Natural killer cell (primary cell): ENCODE data around the gene UBASH3B. TPM values are rescaled to one million over a fixed set of nuclear protein-coding genes. Genes with fewer than 3 reads are reported as not detected.

ENCODE experiments used
- ATAC-seq, 3 donors: fragments of 150-1000 bp in 2 of 3; fragments of 200-7000 bp in 1 of 3; cut with Tn5 transposase; 1 replicate in 1 of 3; 2 replicates in 2 of 3; pipeline ENCODE4 v1.10.0; 2021; ENCODE audit warnings: mild to moderate bottlenecking in 2 of 3, moderate library complexity in 2 of 3
- DNase-seq, 2 donors: peaks; one replicate each; pipeline versions ENCODE4 v3.0.0 to v3.0.0-alpha.2; 2013 to 2021; ENCODE audit warnings: mixed read lengths in 1 of 2
- H3K27ac ChIP-seq: one replicate; pipeline ENCODE4 v1.5.1; 2013; ENCODE audit warnings: mild to moderate bottlenecking, low read length
- H3K27me3 ChIP-seq: one replicate; pipeline ENCODE4 v1.6.1; 2013; ENCODE audit warnings: low read length; ENCODE audit not compliant: control insufficient read depth, insufficient read depth
- H3K36me3 ChIP-seq: one replicate; pipeline ENCODE4 v1.6.1; 2013; ENCODE audit warnings: low read length; ENCODE audit not compliant: control insufficient read depth, insufficient read depth
- H3K4me1 ChIP-seq: one replicate; pipeline ENCODE4 v1.6.1; 2013; ENCODE audit warnings: low read length; ENCODE audit not compliant: control insufficient read depth, insufficient read depth
- H3K4me3 ChIP-seq: one replicate; pipeline ENCODE4 v1.5.1; 2013; ENCODE audit warnings: low read length
- H3K9me3 ChIP-seq: one replicate; pipeline ENCODE4 v1.6.1; 2013; ENCODE audit warnings: low read length; ENCODE audit not compliant: control insufficient read depth, insufficient read depth
- H3K27ac Mint-ChIP-seq, 2 donors: one replicate each; pipeline ENCODE4 v1.8.0; 2022; ENCODE audit warnings: mild to moderate bottlenecking in 2 of 2, mixed read lengths in 2 of 2, moderate library complexity in 1 of 2
- H3K27me3 Mint-ChIP-seq, 2 donors: one replicate each; pipeline ENCODE4 v1.8.0; 2022; ENCODE audit warnings: low read depth in 2 of 2, mixed read lengths in 2 of 2
- H3K36me3 Mint-ChIP-seq: one replicate; pipeline ENCODE4 v1.8.0; 2022; ENCODE audit warnings: mixed read lengths
- H3K4me1 Mint-ChIP-seq, 2 donors: one replicate each; pipeline ENCODE4 v1.8.0; 2022; ENCODE audit warnings: mixed read lengths in 2 of 2
- H3K4me3 Mint-ChIP-seq: one replicate; pipeline ENCODE4 v1.8.0; 2022; ENCODE audit warnings: mild to moderate bottlenecking, moderate library complexity, mixed read lengths
- H3K9me3 Mint-ChIP-seq, 2 donors: one replicate each; pipeline ENCODE4 v1.8.0; 2022; ENCODE audit warnings: mixed read lengths in 2 of 2
- CTCF ChIP-seq: fragments of 200-600 bp; IDR thresholded peaks from one replicate; pipeline ENCODE4 v1.8.0; 2022; ENCODE audit warnings: antibody characterized with exemption
- WGBS: methylation state at CpG from one replicate; pipeline ENCODE4 v1.1.7; 2013; ENCODE audit warnings: missing lambda C conversion rate; ENCODE audit not compliant: insufficient coverage; 5-methylcytosine and 5-hydroxymethylcytosine counted together
- intact Hi-C: fragments of 100-400 bp; cut with micrococcal nuclease; formaldehyde crosslinking; loops from one replicate; pipeline ENCODE4 v1.14.2; 2022
- total RNA-seq, 4 donors: library from RNA; stranded (reverse); fragments of 120-200 nt in 1 of 4; gene quantifications; one replicate each; pipeline versions ENCODE4 v1.2.3 to v1.2.4, GENCODE V29; 2013 to 2022

The UBASH3B gene
- total RNA-seq, 3 donors from 2014 or later (not counting 1 experiment from before 2014, with no cell fraction given) = 28.7 to 33.9 (median 33.5) TPM

DNA sequence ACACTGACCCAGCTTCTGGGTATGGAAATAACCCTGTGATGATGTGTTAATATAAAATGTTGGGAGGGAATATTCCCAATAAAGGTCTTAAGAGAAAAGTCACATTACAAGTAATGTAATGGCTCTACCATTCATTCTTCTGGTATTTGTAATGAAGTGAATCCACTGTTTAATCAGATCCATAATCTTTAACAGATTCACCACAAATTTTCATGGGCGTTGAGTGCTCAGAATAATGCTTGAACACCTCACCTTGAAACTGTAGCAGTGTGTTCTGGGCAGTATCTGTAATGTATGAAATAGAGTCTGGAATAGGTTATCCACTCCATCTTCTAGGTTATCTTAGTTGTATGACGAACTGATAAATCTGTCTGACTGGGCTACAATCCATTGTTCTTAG lies 156.2 kb downstream of the UBASH3B start:
- H3K9me3 Mint-ChIP-seq = no peaks in the 10 kb centered on the region
- H3K27me3 Mint-ChIP-seq = no peaks in the 10 kb centered on the region
- peaks cover 30 to 37% of the 10 kb centered on the region in 2 donors for H3K4me1 Mint-ChIP-seq
- Histone ChIP-seq H3K27me3 (no peaks in the 10 kb centered on the region), H3K27ac (no peak overlapping the region), H3K4me1 (peaks cover 7% of the 10 kb centered on the region), H3K9me3 (no peaks in the 10 kb centered on the region), H3K36me3 (peaks cover 10% of the 10 kb centered on the region), H3K4me3 (no peak overlapping the region)
- no peak overlapping the region for H3K27ac Mint-ChIP-seq
- WGBS = 89% methylated on average over 1 of the region's 2 CpGs
- no peak for DNase-seq
- H3K36me3 Mint-ChIP-seq = peaks cover 4% of the 10 kb centered on the region
- no peak overlapping the region for H3K4me3 Mint-ChIP-seq
- ATAC-seq = no peak
- TF ChIP-seq CTCF = no peak
- intact Hi-C loops = loop anchor here (5.0 kb wide), 1 partner anchor 41 kb away; no protein-coding TSS in a partner anchor

DNA sequence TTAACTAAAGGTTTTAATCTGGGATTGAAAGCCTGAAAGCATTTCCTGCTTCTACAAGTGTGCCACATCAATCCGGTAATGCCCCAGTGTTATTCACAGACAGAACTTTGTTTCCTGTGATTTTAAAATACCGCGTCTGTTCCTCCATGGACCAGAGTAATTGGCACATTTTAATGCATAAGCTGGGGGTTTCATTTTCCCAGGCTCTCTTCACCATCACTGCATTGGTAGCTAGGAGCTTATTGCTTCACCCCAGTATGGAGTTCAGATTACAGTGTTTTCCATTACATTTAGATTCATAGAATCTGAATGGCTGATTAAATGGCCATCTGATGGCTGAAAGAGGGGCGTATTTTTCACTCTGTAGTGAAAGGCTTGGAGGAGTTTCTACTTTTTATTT lies 157.1 kb downstream of the UBASH3B start:
- peak in 1 of 3 donors; percentile 18 for ATAC-seq
- H3K36me3 Mint-ChIP-seq = no peaks in the 10 kb centered on the region
- TF ChIP-seq CTCF = no peak
- 23% methylated on average over 3 of the region's 4 CpGs for WGBS
- no peaks in the 10 kb centered on the region for H3K9me3 ChIP-seq
- DNase-seq = peak in 1 of 2 donors; percentile 34
- peaks cover 7% of the 10 kb centered on the region for H3K4me1 ChIP-seq
- H3K27ac Mint-ChIP-seq = peak overlapping the region in 1 of 2 donors; percentile 45
- no peaks in the 10 kb centered on the region for H3K27me3 ChIP-seq
- no peak overlapping the region for H3K4me3 ChIP-seq
- no peaks in the 10 kb centered on the region for H3K9me3 Mint-ChIP-seq
- no peaks in the 10 kb centered on the region for H3K27me3 Mint-ChIP-seq
- peaks cover 9% of the 10 kb centered on the region for H3K36me3 ChIP-seq
- peaks cover 30 to 40% of the 10 kb centered on the region in 2 donors for H3K4me1 Mint-ChIP-seq
- no peak overlapping the region for H3K4me3 Mint-ChIP-seq
- intact Hi-C loops = loop anchor here (5.0 kb wide), 1 partner anchor 40 kb away; no protein-coding TSS in a partner anchor
- H3K27ac ChIP-seq = no peak overlapping the region

GRCh38 chr11:122813176-122813893 lies 157.8 kb downstream of the UBASH3B start:
- peaks cover 26 to 35% of the 10 kb centered on the region in 2 donors for H3K4me1 Mint-ChIP-seq
- H3K27me3 Mint-ChIP-seq = no peaks in the 10 kb centered on the region
- Histone ChIP-seq H3K4me1 (peaks cover 6% of the 10 kb centered on the region), H3K4me3 (no peak overlapping the region), H3K27ac (no peak overlapping the region), H3K27me3 (no peaks in the 10 kb centered on the region), H3K36me3 (peaks cover 9% of the 10 kb centered on the region), H3K9me3 (no peaks in the 10 kb centered on the region)
- WGBS = 96% methylated on average over 6 of the region's 8 CpGs
- no peaks in the 10 kb centered on the region for H3K36me3 Mint-ChIP-seq
- H3K4me3 Mint-ChIP-seq = no peak overlapping the region
- no peak for TF ChIP-seq CTCF
- H3K9me3 Mint-ChIP-seq = no peaks in the 10 kb centered on the region
- no peak for ATAC-seq
- no peak for DNase-seq
- no peak overlapping the region for H3K27ac Mint-ChIP-seq
- intact Hi-C loops = loop anchor here (5.0 kb wide), 1 partner anchor 39 kb away; no protein-coding TSS in a partner anchor
